Liver (tissue), 9 donors: ENCODE results near the gene MEOX1. TPM values are rescaled to one million over a fixed set of nuclear protein-coding genes. Genes with fewer than 3 reads are reported as not detected.

ENCODE experiments used
- DNase-seq: peaks from one replicate; pipeline ENCODE4 v3.0.0-alpha.2; 2017; ENCODE audit warnings: low spot score
- H3K27ac ChIP-seq, 2 donors: one replicate each; pipeline ENCODE4 v1.7.0; 2013; ENCODE audit warnings: inconsistent platforms in 2 of 2, low read length in 2 of 2, control low read depth in 1 of 2, low read depth in 1 of 2, mild to moderate bottlenecking in 1 of 2
- H3K27me3 ChIP-seq, 4 donors: one replicate each; pipeline versions ENCODE4 v1.6.1 to v1.7.0; 2013; ENCODE audit warnings: low read length in 3 of 4, inconsistent platforms in 1 of 4, mild to moderate bottlenecking in 1 of 4, moderate library complexity in 1 of 4; ENCODE audit not compliant: control insufficient read depth in 4 of 4, insufficient read depth in 4 of 4
- H3K36me3 ChIP-seq, 4 donors: one replicate each; pipeline versions ENCODE4 v1.6.1 to v1.7.0; 2013; ENCODE audit warnings: low read length in 3 of 4, mild to moderate bottlenecking in 3 of 4, low read depth in 1 of 4, moderate library complexity in 1 of 4; ENCODE audit not compliant: control insufficient read depth in 4 of 4, insufficient read depth in 3 of 4
- H3K4me1 ChIP-seq, 4 donors: one replicate each; pipeline versions ENCODE4 v1.6.1 to v1.7.0; 2013; ENCODE audit warnings: low read length in 3 of 4, mild to moderate bottlenecking in 3 of 4, moderate library complexity in 1 of 4; ENCODE audit not compliant: control insufficient read depth in 4 of 4, insufficient read depth in 4 of 4
- H3K4me3 ChIP-seq, 3 donors: one replicate each; pipeline versions ENCODE4 v1.6.1 to v1.7.0; 2013; ENCODE audit warnings: low read length in 3 of 3, control low read depth in 1 of 3, low read depth in 1 of 3, mild to moderate bottlenecking in 1 of 3
- H3K9ac ChIP-seq, 2 donors: one replicate each; pipeline ENCODE4 v1.7.0; 2013; ENCODE audit warnings: low read length in 2 of 2, mild to moderate bottlenecking in 2 of 2, moderate library complexity in 2 of 2, control low read depth in 1 of 2, low read depth in 1 of 2
- H3K9me3 ChIP-seq, 4 donors: one replicate each; pipeline versions ENCODE4 v1.6.1 to v1.7.0; 2013; ENCODE audit warnings: low read length in 3 of 4; ENCODE audit not compliant: control insufficient read depth in 4 of 4
- ATF3 ChIP-seq: IDR thresholded peaks from 2 replicates; pipeline ENCODE4 v1.6.1; 2016; ENCODE audit warnings: antibody characterized with exemption
- EGR1 ChIP-seq, 2 donors: IDR thresholded peaks; 2 replicates each; pipeline ENCODE4 v1.6.1; 2016 to 2018; ENCODE audit warnings: antibody characterized with exemption in 2 of 2, low read depth in 2 of 2
- FOXA1 ChIP-seq: IDR thresholded peaks from 2 replicates; pipeline ENCODE4 v1.6.1; 2016; ENCODE audit warnings: antibody characterized with exemption
- FOXA2 ChIP-seq: IDR thresholded peaks from 2 replicates; pipeline ENCODE4 v1.6.1; 2016; ENCODE audit warnings: antibody characterized with exemption
- GABPA ChIP-seq, 2 donors: IDR thresholded peaks in 1 of 2; conservative IDR thresholded peaks in 1 of 2; 2 replicates each; pipeline ENCODE4 v1.6.1; 2016; ENCODE audit warnings: antibody characterized with exemption in 2 of 2, mild to moderate bottlenecking in 1 of 2, moderate library complexity in 1 of 2
- HNF4A ChIP-seq, 2 donors: conservative IDR thresholded peaks; 2 replicates each; pipeline ENCODE4 v1.6.1; 2016; ENCODE audit warnings: antibody characterized with exemption in 2 of 2, mild to moderate bottlenecking in 2 of 2
- HNF4G ChIP-seq: IDR thresholded peaks from 2 replicates; pipeline ENCODE4 v1.6.1; 2016; ENCODE audit warnings: antibody characterized with exemption
- JUND ChIP-seq, 2 donors: IDR thresholded peaks; 2 replicates each; pipeline ENCODE4 v1.6.1; 2016; ENCODE audit warnings: antibody characterized with exemption in 2 of 2
- MAX ChIP-seq: IDR thresholded peaks from 2 replicates; pipeline ENCODE4 v1.6.1; 2016; ENCODE audit warnings: antibody characterized with exemption
- NR2F2 ChIP-seq: IDR thresholded peaks from 2 replicates; pipeline ENCODE4 v1.6.1; 2016; ENCODE audit warnings: antibody characterized with exemption
- RAD21 ChIP-seq, 2 donors: IDR thresholded peaks; 2 replicates each; pipeline ENCODE4 v1.6.1; 2016; ENCODE audit warnings: antibody characterized with exemption in 2 of 2, mild to moderate bottlenecking in 2 of 2
- REST ChIP-seq: IDR thresholded peaks from 2 replicates; pipeline ENCODE4 v1.6.1; 2016; ENCODE audit warnings: antibody characterized with exemption, mild to moderate bottlenecking
- RXRA ChIP-seq, 2 donors: IDR thresholded peaks; 2 replicates each; pipeline ENCODE4 v1.6.1; 2017 to 2018; ENCODE audit warnings: antibody characterized with exemption in 2 of 2, mild to moderate bottlenecking in 1 of 2
- SP1 ChIP-seq: IDR thresholded peaks from 2 replicates; pipeline ENCODE4 v1.6.1; 2018; ENCODE audit warnings: antibody characterized with exemption, mild to moderate bottlenecking
- TAF1 ChIP-seq: conservative IDR thresholded peaks from 2 replicates; pipeline ENCODE4 v1.6.1; 2016; ENCODE audit warnings: antibody characterized with exemption, mild to moderate bottlenecking
- YY1 ChIP-seq: IDR thresholded peaks from 2 replicates; pipeline ENCODE4 v1.6.1; 2016; ENCODE audit warnings: antibody characterized with exemption, mild to moderate bottlenecking
- ZBTB33 ChIP-seq: IDR thresholded peaks from 2 replicates; pipeline ENCODE4 v1.6.1; 2016; ENCODE audit warnings: antibody characterized with exemption
- WGBS: extraction: QIAGEN DNeasy Blood & Tissue Kit; methylation state at CpG from one replicate; pipeline ENCODE4 v1.1.7; 2013; 5-methylcytosine and 5-hydroxymethylcytosine counted together
- polyA plus RNA-seq, 2 donors: library from polyadenylated mRNA; stranded (reverse) in 1 of 2; unstranded in 1 of 2; fragments of 200-250 nt in 1 of 2; fragments of >200 nt in 1 of 2; fragmentation: Nextera tagmentation in 1 of 2; extraction: Ambion mirVana in 1 of 2; gene quantifications; one replicate each; pipeline versions ENCODE4 v1.2.1 to v1.2.3, GENCODE V29; 2013 to 2015
- total RNA-seq, 2 donors: library from RNA; depleted of rRNA; stranded (reverse); fragments of >200 nt; gene quantifications; one replicate each; pipeline ENCODE4 v1.2.3, GENCODE V29; 2014
- donor health status: healthy.
- donor health status: healthy.
- donor health status: healthy.
- donor health status: healthy.
- donor health status: healthy.

Gene MEOX1
- total and polyA plus RNA-seq, 4 donors, result 0.05 to 0.33 TPM; not detected in 2

GRCh38 chr17:43667506-43667905 lies 5.8 kb upstream of the MEOX1 start:
- TF ChIP-seq HNF4A (conservative IDR thresholded peaks at IDR 0.05), result peak; percentile 21 to 56
- no peak for TF ChIP-seq ZBTB33
- no peak for TF ChIP-seq YY1
- no peak for TF ChIP-seq RAD21 (IDR thresholded peaks at IDR 0.05)
- TF ChIP-seq SP1, result no peak
- TF ChIP-seq JUND (IDR thresholded peaks at IDR 0.05), result no peak
- TF ChIP-seq RXRA (IDR thresholded peaks at IDR 0.05), result peak; percentile 40 to 55
- H3K36me3 ChIP-seq, result no peaks in the 10 kb centered on the region
- H3K27me3 ChIP-seq, result no peaks in the 10 kb centered on the region
- H3K9ac ChIP-seq, result no peak overlapping the region
- H3K9me3 ChIP-seq, result no peaks in the 10 kb centered on the region
- H3K27ac ChIP-seq, result no peak overlapping the region
- H3K4me3 ChIP-seq, result no peak overlapping the region
- peaks cover 0 to 8% (median 3%) of the 10 kb centered on the region in 4 donors for H3K4me1 ChIP-seq
- no peak for DNase-seq
- 56% methylated on average over 7 of the region's 7 CpGs for WGBS

GRCh38 chr17:43665937-43666236 lies 4.2 kb upstream of the MEOX1 start:
- no peak for TF ChIP-seq JUND (IDR thresholded peaks at IDR 0.05)
- TF ChIP-seq YY1, result no peak
- no peak for TF ChIP-seq HNF4G
- TF ChIP-seq HNF4A (conservative IDR thresholded peaks at IDR 0.05), result no peak
- no peak for TF ChIP-seq SP1
- TF ChIP-seq NR2F2, result no peak
- no peak for TF ChIP-seq ATF3
- no peak for TF ChIP-seq MAX
- TF ChIP-seq TAF1, result no peak
- no peak for TF ChIP-seq FOXA1
- TF ChIP-seq RAD21 (IDR thresholded peaks at IDR 0.05), result no peak
- TF ChIP-seq RXRA (IDR thresholded peaks at IDR 0.05), result no peak
- no peak for TF ChIP-seq FOXA2
- no peak for TF ChIP-seq GABPA (IDR thresholded peaks at IDR 0.05 in 1 of 2, conservative IDR thresholded peaks at IDR 0.05 in 1 of 2)
- no peak for TF ChIP-seq REST
- TF ChIP-seq EGR1 (IDR thresholded peaks at IDR 0.05; ENCODE audit: low read depth in 2 of 2), result no peak
- Histone ChIP-seq H3K9me3 (no peaks in the 10 kb centered on the region), H3K36me3 (no peaks in the 10 kb centered on the region), H3K4me3 (no peak overlapping the region), H3K27me3 (no peaks in the 10 kb centered on the region), H3K27ac (no peak overlapping the region), H3K4me1 (peaks cover 0 to 8% (median 3%) of the 10 kb centered on the region in 4 donors), H3K9ac (no peak overlapping the region)
- DNase-seq, result no peak
- WGBS, result 95% methylated on average over 4 of the region's 4 CpGs
